Fibroblast of gingiva (primary cell): ENCODE measurements around the gene KRT1.
"Not testable (repeated sequence)": the region's sequence is repeated elsewhere in the genome, so short reads cannot be mapped to it uniquely, and the experiment has no call there.

Experiments
- DNase-seq: peaks from one replicate; pipeline ENCODE4 v3.0.0-alpha.2; 2011; ENCODE audit warnings: low read depth

Gene KRT1

DNA sequence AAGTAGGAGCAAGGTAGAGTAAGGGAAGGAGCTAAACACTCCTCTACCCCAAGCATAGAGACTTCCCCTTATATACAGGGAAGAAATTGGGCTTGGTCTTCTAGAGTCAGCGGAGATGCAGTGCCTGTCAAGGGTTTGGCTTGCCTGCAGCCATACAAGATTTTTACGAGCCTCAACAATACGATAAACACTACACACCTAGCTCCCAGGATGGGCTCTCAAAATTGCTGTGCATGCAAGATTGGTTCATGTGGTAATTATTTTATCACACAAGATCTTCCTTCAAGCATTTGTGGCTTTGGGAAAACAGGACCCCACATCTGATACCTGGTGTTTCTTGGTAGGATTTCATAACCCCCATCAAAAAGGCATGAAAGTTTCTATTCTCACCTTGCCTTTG lies at the start of gene KRT1:
KRT1 (minus strand) TSS at position 45 of the 400 bp plus-strand sequence. CDS start 59 bp downstream, outside the sequence.
- no peak for DNase-seq

DNA sequence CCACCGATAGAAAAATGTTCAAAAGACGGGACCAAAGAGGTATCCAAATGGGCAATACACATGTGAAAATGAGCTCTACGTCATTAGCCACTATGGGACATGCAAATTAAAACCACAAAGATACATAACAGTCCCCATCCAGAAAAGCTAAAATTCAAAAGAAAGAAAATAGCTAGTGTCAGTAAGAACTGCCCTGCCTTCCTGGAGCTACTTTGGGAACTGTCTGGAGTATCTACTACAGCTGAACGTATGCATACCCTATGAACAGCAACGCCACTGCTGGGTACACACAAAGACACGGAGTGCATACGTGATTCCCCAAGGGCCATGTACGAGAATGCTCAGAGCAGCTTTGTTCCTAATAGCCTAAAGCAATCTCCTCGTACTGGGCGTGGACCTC lies 48.9 kb upstream of the KRT1 start:
- DNase-seq, result no peak

DNA sequence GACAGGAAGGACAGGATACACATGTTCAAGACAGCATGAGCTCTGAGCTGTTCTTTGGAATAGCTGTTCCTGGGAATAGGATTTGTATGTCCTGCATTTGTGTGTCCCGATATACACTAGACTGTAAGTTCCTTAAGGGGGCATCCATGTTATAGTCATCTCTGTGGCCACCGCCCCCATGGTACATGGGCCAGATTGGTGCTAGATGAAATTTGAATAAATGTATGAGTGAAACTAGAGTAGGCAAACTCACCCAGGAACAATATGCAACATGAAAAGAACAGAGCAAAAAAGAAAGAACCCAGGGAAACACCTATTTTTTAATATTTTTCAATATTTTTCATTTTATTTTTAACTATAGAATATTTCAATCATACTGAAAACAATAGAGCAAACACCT lies 48.2 kb upstream of the KRT1 start:
- DNase-seq, result no peak

DNA sequence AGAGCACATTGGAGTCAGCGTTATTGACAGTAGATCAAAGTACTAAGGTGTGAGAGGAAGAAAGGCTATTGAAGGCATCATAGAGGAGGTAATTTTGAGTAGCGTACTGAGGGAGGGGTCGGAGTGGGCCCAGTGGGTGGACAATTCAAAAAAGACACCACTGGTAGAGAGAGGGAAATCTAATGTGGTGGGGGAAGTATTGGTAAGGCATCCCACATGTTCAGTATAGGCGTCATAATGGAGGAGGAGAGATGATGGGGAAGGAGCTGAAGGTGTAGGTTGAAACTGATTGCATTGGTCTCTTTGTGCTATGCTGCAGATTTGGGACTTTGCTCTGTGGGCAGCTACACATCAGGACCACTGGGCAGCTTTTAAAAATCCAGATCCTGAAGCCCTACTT lies 46.8 kb upstream of the KRT1 start:
- no peak for DNase-seq

DNA sequence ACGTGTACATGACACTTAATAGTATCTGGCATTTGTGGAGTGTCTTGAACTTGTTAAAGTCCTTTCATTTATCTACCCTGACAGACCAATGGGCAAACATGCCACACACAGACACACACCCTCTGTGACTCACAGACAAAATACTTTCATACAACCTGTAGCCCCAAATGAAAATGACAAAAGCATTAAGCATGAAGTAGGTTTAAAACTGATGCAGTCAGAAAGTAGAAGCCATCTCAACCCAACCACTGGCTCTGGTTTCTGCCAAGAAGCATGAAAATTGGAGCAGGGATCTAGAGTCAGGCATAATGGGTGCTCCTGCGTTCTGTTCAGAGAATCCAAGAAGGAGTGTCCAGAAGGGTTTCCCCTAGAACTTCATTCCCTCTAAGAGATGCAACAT lies 46.2 kb upstream of the KRT1 start:
- DNase-seq, result no peak

DNA sequence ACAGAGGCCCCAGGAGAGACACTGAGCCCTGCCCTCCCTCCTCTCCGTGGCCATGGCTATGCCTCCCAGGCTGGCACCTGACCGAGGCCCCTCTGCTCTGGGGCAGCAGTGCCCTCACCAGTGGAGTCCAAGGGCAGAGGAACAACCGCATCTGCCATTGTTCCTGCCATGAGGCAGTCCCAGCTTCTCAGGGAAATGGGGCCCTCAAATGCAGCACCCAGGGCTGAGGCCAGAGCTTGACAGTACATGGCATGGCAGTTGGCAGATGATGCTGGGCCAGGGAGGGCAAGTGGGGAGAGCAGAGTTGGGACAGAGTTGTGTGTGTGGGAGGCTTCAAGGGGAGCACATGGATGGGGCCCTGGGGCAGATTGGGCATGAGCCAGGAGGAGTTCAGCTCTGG lies 44.2 kb upstream of the KRT1 start:
- DNase-seq, result no peak

DNA sequence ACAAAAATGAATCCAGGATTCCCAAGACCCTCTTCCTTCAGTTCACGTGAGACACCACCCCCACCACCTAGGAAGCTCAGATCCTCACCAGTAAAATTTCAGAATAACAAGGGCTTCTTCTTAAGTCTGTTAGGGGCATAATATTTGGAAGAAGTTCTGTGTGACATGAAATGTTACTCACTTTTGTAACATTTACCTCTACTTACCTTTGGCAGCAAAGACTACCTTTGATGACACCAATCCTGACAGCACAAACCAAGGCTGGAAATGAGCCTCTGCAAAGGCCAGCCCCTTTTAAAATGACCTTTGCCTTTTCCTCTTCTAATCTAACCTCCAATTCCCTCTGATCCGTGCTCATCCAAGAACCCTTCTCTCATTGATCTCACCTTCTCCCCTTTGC lies 42.5 kb upstream of the KRT1 start:
- no peak for DNase-seq

DNA sequence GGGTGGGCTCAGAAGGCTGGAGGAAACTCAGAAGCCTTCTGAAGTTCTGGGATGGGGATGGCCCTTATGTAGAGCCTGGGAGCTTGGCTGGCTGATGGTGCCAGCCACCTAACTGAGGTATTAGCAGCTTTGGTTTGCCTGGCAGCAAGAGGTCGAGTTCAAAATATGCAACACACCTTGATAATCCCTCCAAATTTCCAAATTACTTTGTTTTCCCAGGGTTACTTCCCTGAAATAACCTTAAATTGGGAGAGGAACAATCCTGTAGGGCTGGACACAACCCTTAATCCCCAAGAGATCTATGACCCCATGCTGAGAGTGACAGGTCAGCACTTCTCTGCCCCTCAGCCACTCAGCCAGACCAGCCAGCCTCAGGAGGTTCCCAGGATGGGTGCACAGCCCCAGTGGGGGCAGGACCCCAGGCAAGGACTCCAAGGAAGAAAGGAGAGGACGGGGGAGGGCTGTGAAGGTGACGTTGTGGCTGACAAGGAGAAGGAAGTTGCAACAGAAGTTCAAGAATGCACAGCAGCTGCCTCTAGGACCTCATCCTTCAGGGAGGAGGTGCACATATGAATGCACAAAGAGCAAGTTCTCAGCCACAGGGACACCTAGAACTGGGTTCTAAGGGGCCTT lies 41.7 kb upstream of the KRT1 start:
- DNase-seq, result no peak

DNA sequence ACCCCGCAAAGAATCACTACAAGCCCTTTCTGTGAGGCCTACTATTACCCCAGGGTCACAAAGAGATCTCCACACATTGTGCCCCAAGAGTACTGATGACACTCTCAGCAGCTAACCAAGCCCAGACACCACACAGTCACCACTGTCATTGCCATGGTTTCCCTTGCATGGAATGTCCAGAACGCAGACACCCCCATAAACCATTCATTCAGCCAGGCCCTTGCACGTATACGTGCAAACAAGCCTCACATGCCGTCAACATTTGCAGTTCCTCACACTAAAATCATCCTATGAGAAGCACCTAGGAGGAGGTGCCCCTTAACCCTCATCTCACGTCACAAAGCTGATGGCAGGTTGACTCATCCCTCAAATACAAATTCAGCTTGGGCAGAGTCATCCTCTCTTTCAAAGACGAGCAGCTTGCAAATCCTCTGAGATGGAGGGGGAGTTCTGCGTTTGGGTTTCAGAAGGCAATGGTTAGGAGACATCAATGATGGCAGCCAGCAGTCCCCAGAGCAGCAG lies 40.2 kb upstream of the KRT1 start:
- DNase-seq, result no peak

DNA sequence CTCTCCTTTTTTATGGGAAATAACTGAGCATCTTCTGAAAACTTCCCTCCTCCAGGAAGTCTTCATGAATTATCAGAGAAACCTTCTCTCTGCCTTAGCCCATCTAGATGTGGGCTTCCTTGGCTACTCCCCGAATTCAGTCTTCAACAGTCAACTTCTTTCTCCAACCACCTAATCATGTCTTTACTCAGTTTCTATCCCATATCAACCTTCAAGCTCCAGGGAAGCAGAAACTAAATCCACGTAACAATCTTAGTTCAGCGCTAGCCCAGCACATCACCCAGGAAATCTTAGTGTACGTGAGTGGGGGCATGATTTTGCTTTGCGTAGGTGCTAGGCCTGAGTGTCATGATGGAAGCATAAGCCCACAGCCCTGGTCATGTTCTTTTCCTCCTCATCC lies 35.9 kb upstream of the KRT1 start:
- DNase-seq, result no peak

DNA sequence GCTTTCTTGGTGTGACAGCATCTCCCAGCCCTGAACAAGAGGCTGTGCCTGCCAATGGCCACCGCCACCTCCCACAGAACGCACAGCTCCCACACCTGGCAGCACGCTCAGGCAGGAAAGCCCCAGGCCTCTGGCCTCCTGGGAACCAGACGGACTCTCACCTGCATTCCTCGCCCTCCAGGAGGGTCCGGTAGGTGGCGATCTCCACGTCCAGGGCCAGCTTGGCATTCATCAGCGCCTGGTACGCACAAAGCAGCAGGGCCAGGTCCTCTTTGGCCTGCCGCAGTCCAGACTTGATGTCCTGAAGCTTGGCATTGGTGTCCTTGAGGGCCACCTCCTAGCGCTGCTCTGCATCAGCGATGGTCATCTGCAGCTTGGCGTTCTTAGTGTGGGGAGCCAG lies 35.2 kb upstream of the KRT1 start:
- no peak for DNase-seq

DNA sequence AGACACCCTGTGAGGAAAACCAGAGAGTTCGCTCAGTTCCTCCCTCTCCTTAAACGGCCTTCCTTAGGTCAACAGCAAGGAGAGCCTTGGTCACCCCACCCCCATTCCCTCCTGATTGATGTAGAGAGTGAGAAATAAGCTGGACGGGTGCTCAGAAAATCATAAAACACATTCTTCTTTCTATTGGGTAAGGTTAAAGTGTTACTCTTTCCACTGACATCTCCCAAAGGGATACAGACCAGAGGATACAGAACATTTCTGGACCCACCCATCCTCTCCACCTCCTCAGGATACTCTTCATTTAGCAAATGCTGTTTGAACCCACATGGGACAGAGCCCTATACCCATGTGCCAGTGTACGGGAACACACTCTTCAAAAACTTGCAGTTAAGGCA lies 34.7 kb upstream of the KRT1 start:
- no peak for DNase-seq

DNA sequence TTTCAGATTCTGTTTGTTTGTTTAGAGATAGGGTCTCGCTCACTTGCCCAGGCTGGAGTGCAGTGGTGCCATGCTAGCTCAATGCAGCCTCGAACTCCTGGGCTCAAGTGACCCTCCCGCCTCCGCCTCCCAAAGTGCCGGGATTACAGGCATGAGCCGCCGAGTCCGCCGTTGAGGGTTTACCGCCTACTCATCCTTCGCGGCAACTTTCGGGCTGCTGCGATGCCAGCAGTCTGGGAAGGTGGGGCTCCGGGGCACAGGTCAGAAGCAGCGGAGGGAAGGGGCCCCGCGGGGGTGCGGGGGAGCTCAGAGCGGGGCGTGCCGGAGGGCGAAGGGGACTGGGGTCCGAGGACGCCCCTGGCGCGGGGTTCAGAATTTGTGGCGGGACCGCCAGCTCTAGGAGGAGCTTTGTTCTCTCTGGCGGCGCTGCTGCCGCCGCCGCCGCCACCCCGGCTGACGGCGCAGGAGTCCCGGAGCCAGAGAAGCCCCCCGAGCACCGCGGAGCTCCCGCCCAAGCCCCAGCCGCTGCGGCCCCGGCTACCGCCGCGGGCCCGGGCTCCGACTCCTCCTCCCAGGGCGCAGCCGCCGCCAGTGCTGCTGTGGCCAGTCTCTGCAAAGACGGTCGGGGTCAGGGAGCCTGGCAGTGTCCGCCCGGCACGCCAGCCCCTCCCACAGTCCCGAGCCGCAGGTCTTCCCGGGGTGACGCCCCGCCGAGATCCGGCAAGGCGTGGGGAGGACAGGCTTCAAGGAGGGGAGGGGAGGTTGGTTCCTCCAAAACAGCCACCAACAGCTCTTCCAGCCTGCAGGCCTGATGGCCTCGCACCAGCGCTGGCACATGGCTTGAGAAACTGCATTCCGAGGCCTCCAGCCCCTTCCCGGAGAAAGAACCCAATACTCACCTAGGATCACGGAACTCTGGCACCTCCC lies 34.0 kb upstream of the KRT1 start:
- no peak for DNase-seq

DNA sequence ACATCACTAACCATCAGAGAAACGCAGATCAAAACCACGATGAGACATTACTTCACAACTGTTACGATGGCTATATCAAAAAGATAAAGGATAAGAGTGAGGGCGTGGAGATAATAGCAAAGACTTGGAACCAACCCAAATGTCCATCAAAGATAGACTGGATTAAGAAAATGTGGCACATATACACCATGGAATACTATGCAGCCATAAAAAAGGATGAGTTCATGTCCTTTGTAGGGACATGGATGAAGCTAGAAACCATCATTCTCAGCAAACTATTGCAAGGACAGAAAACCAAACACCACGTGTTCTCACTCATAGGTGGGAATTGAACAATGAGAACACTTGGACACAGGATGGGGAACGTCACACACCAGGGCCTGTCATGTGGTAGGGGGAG lies 31.9 kb upstream of the KRT1 start:
- DNase-seq, result not testable (repeated sequence)

DNA sequence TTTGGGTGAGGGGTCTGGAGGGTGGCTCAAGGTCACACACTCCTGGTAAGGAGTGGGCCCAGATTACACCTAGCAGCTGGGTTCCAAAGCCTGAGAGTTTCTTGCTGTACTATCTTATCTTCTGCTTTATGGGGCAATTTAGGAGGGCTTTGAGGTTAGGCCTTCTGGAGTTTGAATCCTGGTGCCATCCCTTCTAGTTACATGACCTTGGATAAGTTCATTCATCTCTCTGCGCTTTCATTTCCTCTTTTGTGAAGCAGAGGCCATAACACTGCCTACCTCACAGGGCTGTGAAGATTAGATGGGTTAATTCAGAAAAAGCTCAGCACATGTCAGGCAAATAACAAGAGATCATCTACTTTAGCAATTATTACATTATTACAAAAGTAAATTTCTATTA lies 30.5 kb upstream of the KRT1 start:
- no peak for DNase-seq

DNA sequence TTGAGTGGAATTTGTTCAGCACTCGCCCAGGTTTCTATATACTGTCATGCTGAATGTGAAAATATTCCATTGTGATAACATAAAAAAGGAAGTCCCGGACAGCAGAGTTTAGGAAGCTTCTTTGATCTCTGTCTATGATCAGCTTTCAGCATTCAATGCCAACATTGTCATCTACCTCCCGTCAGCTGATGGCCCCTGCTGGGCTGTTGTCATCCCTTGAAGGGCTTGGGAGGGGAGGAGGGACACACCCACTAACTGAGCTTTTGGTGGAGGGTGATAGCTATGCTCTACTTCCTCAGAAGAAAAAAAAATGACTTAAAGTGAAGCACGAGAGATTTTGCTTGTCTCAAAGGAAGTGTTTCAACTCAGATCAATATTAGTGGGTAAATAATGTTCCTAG lies 27.8 kb upstream of the KRT1 start:
- no peak for DNase-seq

DNA sequence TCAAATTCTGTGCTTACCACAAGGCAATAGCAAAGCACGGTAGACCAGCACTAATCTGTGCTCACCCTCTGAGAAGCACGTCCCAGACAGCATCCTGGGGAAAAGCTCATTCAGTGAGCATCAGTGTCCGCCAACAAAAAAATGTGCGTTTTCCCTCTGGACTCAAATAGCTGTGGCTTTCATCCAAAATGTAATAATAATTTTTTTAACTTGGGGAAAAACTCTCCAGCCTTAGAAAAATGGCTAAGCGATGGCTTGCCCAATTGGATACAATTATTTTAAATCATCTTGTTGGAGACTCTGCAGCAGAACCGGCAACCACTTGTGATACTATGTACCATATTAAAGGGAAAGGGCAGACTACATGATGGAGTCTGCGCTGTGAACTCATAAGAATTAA lies 24.3 kb upstream of the KRT1 start:
- no peak for DNase-seq

DNA sequence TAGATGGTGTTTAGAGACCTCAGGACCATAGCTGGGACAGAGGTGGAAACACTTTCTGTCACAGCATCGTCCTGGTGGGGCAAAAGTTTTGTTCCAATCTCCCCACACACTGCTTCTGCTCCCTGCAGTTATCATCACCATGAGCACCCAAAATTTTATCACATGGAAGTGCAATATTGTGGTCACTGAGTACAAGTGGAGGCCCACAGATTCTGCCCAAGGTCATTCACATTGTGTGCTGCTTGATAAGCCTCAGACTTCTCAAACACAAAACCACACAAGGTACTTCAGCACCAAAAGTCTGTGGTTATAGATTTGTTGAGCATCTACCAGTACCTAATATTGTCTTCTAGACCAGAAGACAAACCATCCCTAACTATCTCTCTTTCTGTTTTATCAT lies 23.7 kb upstream of the KRT1 start:
- DNase-seq, result no peak

DNA sequence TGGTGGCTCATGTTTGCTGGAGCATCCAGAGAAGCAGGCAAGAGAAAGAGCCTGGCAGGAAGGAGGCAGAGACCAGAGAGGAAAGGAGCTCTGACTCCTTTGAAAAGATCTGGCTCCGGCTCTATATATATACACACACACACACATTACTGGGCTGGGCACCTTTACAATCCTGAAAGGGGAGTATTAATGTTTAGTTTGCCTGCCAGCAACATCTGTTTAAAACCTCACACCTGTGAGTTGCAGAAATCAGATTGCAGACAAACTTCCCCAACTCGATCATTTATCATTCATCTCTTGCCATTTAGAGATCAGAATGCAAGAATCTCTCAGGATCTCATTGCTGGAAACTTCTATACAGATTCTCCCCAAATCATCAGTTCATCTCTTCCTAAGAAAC lies 23.2 kb upstream of the KRT1 start, which contains the start of gene KRT77:
KRT77 (minus strand) TSS at position 101 of the 400 bp plus-strand sequence; CDS start at position 11, 90 bp downstream.
- DNase-seq, result no peak

DNA sequence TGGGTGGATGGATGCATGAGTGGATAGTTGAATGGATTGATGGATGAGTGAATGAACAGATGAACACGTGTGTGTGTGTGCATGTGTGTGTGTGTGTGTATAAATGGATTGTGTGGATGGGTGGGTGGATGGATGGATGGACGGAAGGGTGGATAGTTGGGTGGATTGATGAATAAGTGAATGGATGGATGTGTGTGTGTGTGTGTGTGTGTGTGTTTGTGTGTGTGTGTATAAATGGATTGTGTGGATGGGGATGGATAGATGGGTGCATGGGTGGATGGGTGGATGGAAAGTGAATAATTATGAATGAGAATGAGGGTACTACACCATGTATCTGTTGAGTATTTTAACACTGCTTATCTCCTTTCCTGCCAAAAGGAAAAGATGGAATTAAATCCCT lies 22.1 kb upstream of the KRT1 start:
- DNase-seq, result no peak

DNA sequence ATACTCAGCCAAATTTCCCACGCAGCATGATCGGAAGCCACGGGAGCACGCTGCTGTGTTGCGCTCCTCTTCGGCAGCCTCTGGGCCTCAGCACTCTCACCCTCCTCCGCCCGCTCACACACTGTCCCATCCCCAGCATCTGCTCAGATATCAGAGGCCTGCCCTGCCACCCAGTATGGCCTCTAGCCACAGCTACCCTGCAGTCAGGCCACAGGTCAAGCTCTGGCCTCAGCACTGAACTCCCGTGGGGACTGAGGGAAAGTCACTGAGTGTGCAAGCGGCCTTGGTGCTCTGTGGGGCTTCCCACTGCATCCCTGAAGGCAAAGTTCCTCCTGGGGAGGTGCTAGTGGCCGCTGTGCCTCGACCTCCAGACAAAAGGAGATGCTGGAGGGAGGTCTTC lies 21.1 kb upstream of the KRT1 start:
- DNase-seq, result no peak

DNA sequence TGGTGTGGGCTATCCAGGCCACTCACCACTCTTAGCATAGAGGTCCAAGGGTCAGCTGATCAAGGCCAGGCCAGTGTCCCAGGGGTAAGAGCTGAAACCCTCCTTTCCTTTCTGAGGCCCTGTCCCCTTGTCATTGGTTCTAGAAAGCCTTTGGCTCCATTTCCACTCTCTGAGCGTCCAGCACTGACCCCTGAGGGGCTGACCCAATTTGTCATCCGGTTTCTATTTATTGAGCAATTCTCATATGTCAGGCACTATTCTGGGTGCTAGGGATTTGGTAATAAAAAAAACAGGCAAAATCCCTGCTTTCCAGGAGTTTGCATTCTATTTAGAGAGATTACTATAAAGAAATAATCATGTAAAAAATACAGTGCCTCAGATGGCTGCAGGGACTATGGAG lies 19.8 kb upstream of the KRT1 start:
- no peak for DNase-seq

DNA sequence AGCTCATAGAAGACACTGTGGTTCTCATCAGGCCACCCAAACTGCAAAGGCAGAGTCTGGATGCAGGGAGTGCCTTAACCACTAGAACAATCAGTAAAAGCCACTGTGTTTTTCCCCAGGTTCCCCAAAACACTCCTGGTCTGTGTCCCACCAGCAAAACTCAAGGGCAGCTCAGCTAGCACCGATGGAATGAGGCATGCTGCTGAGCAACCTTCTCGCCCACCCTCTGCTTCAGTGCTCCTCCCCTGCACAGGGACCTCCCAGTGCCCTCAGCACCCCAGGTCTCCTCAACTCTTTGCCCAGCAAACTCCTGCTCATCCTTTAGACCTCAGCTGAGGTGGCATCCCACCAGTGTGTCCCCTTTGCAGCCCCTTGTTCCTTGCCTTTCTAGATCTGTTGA lies 19.2 kb upstream of the KRT1 start:
- DNase-seq, result no peak
